Fibroblast of skin of right quadriceps (primary cell): Measurements from ENCODE around the gene RMND5A.
"Not testable (repeated sequence)": the region's sequence is repeated elsewhere in the genome, so short reads cannot be mapped to it uniquely, and the experiment has no call there.

Experiments
- DNase-seq: peaks from one replicate; pipeline ENCODE4 v3.0.0-alpha.2; 2013

The RMND5A gene, protein sequence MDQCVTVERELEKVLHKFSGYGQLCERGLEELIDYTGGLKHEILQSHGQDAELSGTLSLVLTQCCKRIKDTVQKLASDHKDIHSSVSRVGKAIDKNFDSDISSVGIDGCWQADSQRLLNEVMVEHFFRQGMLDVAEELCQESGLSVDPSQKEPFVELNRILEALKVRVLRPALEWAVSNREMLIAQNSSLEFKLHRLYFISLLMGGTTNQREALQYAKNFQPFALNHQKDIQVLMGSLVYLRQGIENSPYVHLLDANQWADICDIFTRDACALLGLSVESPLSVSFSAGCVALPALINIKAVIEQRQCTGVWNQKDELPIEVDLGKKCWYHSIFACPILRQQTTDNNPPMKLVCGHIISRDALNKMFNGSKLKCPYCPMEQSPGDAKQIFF

DNA sequence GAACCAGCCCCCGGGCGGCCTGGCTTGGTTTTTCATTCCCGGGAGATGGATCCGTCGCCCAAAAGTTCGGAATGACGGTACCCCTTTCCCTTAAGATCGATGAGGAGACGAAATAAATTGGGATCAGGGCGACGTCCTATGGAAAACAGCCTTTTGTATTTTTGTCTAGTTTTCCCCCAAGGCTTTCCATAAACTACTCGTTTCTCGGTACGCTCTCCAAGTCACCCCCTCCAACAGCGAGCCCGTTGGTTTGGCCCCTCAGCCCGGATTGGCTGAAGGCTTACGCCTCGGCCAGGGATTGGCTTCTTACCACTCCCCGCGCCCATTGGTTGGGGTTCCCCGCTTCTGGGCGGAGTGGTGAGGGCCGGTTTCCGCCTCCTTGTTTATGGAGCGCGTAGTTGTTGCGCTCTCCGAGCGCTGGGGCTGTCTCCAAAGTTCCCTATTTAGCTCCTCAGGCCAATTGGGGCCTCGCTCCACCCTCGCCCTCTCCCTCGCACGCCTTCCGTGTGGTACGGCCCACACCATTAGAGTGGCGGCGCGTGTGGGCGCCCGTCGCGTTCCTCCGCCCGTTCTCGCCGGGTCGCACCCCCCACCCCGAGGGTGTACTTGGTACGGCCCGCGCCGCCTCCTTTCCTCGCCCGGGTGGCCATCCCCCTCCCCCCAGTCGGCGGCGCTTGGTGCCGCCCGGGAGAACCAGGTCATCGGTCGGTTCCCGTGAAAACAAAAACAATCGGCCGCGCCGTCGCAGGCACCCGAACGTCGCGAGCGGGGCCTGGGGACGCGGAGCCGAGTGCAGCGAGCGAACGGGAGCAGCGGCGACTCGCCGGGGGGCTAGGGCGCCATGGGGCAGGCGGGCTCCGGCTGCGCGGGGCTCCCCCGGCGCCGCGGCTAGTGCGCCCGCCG lies at the start of gene RMND5A:
Gene RMND5A, plus strand, starts transcription at position 655 of the 903 bp plus-strand sequence. CDS start 377 bp downstream, outside the sequence.
- DNase-seq: peak; percentile 93

DNA sequence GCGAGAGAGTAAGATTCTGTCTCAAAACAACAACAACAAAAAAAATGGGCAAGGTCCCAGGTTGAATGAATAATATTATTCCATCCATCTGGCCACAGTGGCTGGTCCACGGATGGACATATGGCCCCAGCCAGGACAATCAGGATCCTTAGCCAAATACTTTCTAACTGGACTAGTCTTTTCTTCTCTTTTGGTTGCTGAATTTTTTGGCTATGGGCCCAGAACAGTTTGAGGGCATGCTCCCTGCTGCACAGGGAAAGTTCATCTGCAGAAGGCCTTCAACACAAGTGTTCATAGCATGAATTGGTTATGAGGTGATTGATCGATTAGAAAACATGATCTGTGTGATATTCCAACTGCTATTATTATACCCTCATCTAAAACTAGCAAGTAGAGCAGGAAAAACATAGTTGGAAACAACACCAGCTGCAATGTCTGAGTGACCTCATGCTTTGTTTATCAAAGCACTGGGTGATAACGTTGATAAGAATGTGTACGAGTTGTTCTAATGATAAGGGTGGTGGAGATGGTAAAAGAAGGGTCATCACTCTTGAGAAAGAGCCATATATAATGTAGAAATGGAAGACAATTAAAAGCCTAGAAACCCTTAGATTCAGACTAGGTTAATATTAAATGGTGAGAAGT lies 48.6 kb upstream of the RMND5A start:
- DNase-seq: no peak

- DNase-seq: no peak
Measured at GRCh38 chr2:86672027-86672545, 48.0 kb upstream of the RMND5A start.

DNA sequence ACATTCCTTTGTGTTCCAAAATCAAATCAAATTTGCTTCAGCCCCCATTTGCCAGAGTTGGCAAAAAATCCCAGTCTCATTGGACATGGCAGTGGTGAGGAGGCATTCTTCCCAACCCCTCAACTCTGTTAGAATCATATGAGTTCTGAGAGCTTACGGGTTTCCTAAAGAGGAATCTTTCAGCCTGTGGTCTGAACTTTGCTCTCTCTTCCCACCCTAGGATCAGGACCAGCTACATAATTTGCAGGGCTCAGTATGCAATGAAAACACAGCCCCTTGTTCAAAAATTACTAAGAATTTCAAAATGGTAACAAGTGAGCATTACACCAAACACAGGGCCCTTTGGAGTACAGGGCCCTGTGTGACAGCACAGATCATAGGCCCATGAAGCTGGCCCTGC lies 47.1 kb upstream of the RMND5A start:
- DNase-seq: no peak

- no peak for DNase-seq
Measured at GRCh38 chr2:86673986-86674670, 46.0 kb upstream of the RMND5A start.

DNA sequence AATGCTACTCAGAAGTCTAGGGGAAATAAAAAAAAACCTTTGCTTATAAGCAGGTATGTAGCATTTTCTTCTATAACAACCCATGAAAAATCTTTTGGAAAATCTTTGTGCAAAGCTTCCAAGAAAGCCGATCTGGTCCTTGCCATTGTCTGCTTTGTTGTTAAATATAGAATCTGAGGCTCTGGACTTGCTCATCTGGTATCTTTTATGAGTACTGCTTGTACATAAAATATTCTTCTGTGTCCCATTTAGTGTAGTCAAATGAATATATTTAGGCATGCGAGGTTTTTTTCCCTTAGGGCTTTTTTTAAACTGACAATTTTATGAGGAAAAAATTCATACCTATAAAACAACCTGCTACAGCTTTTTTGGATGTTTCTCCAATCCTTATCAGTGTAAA lies 45.0 kb upstream of the RMND5A start:
- DNase-seq: no peak

- no peak for DNase-seq
Measured at GRCh38 chr2:86675511-86676015, 44.5 kb upstream of the RMND5A start.

GRCh38 chr2:86677816-86678215 lies 42.3 kb upstream of the RMND5A start:
- DNase-seq: no peak

DNA sequence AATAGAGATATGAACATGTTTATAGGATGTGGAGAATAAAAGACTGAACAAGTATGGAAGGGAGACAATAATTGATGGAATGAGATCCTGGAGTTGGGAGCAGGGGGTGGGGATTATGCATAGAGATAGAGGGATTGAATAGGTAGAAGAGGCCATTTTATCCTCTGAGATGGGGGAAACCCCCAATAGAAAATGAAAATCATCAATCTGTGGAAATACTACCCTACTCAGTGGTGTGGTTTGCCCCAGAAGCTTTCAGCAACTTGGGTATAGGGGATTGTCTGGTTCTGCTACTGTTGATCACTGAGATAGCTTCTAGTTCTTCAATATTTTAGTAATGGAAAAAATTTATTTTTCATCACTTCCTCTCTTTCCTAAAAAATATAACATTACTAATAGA lies 41.1 kb upstream of the RMND5A start:
- DNase-seq: no peak

GRCh38 chr2:86685351-86685750 lies 34.7 kb upstream of the RMND5A start:
- no peak for DNase-seq

GRCh38 chr2:86686460-86686859 lies 33.6 kb upstream of the RMND5A start:
- no peak for DNase-seq

GRCh38 chr2:86686905-86687304 lies 33.2 kb upstream of the RMND5A start:
- no peak for DNase-seq

- no peak for DNase-seq
Measured at GRCh38 chr2:86695053-86695691, 24.9 kb upstream of the RMND5A start.

DNA sequence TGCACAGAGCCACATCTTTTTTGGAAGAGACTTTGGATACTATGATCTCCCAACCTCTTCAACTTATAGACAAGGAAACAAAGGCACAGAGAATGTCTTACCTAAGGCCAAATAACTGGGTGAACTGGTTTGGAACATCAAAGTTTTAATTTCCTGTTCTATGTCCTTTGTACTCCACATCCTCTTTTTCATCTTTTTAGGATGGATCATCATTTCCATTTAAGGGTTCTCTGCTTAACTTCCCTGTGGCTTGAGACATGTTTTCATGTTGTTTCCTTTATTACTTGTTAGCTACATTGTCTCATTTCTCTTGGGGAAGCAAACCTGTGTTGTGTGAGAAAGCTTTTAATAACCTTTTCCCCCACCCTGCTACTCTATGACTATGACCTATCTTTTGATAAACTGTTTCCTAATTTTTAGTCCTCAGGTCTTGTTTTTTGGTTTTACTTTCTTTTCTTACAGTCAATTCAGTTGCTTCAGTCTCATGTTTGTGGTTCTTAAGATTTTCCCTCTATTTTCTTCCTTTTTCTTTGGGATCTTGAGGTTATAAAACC lies 22.5 kb upstream of the RMND5A start:
- DNase-seq: no peak

DNA sequence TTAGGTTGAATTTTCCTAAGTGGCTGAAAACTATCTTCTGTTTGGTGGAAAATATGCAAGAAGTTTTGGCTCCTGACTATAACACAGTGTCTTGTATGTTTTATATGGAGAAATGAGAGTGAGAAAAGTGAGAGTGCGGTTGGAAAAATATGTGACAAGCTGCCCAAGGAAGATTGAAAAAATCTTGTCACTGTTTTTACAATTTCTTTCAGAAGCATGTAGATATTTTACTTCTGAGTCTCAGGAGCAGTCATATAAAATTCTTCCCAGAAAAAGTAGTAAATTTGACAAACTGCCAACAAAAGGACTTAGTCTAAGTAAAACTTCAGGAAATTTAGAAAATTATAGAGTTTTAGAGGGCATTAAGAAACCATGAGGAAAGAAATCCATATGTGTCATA lies 19.4 kb upstream of the RMND5A start:
- DNase-seq: peak; percentile 57

- DNase-seq: peak; percentile 77
Measured at GRCh38 chr2:86703704-86704361, 16.3 kb upstream of the RMND5A start.

DNA sequence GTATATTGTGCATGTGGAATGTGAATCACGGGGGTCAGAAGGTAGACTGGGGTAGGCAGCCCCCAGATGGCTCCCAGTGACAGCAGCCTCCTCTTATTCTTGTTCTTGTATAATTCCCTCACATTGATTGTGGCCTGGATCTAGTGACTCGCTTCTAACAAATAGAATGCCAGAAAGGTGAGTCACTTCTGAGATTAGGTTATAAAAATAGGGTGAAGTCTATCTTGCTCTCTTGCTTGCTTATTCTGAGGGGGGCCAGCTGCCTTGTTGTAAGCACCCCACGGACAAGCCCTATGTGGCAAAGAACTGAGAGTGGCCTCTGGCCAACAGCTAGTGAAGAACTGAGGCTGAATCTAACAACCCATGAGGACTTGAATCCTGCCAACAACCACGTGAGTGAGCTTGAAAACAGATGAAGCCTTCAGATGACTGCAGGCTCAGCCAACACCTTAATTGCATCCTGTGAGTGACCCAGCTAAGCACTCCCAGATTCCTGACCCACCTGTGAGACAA lies 15.6 kb upstream of the RMND5A start:
- DNase-seq: peak; percentile 83

GRCh38 chr2:86706220-86706619 lies 13.9 kb upstream of the RMND5A start:
- no peak for DNase-seq

- DNase-seq: no peak
Measured at GRCh38 chr2:86706935-86707334, 13.2 kb upstream of the RMND5A start.

- not testable (repeated sequence) for DNase-seq
Measured at GRCh38 chr2:86708126-86708525, 12.0 kb upstream of the RMND5A start.
